Fibroblast of lung (primary cell): ENCODE results near the gene FAM184B.

Experiments
- EZH2 ChIP-seq: IDR thresholded peaks from 2 replicates; pipeline ENCODE4 v1.5.1; 2012; ENCODE audit warnings: low read length, control low read depth, mild to moderate bottlenecking; ENCODE audit errors: missing control alignments
- TF ChIP-seq, protein P1 (sequence below), 2 donors: IDR thresholded peaks in 1 of 2; conservative IDR thresholded peaks in 1 of 2; 1 replicate in 1 of 2; 2 replicates in 1 of 2; pipeline ENCODE4 v1.5.1; 2011 to 2012; ENCODE audit warnings: low read length in 2 of 2, control low read depth in 1 of 2, inconsistent platforms in 1 of 2, low read depth in 1 of 2, mild to moderate bottlenecking in 1 of 2

DNA sequence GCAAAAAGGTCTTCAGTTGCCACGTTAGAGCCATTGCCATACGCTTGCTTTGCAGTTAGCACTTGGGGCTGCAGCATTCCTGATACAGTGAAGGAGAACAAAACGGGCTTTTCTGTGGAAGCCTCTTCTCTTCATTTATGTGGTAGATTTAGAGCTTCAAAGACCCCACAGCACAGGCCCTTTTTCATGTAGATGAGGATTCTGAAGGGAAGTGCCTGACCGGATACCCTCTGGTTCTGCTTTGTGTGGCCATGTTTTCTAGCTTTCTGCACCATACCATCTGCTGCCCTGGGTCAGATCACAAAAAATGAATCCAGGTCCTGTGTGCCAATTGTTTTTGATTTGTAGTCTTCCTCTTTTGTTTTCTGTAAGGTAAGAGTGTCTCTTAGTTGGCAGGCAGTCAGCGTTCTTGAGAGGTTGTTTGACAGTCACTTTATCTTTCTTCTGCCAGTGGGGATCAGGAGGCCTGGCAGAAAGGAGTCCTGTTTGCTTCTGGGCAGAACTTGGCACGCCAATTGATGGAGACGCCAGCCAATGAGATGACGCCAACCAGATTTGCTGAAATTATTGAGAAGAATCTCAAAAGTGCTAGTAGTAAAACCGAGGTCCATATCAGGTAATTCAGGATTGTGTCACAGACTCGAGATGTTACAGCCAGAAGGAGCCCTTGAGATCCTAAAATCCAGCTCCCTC, 196.8 kb downstream of the FAM184B start:
- TF ChIP-seq EZH2, result no peak
- TF ChIP-seq, protein P1, sequence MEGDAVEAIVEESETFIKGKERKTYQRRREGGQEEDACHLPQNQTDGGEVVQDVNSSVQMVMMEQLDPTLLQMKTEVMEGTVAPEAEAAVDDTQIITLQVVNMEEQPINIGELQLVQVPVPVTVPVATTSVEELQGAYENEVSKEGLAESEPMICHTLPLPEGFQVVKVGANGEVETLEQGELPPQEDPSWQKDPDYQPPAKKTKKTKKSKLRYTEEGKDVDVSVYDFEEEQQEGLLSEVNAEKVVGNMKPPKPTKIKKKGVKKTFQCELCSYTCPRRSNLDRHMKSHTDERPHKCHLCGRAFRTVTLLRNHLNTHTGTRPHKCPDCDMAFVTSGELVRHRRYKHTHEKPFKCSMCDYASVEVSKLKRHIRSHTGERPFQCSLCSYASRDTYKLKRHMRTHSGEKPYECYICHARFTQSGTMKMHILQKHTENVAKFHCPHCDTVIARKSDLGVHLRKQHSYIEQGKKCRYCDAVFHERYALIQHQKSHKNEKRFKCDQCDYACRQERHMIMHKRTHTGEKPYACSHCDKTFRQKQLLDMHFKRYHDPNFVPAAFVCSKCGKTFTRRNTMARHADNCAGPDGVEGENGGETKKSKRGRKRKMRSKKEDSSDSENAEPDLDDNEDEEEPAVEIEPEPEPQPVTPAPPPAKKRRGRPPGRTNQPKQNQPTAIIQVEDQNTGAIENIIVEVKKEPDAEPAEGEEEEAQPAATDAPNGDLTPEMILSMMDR (conservative IDR thresholded peaks at IDR 0.05 in 1 of 2, IDR thresholded peaks at IDR 0.05 in 1 of 2; ENCODE audit: low read depth in 1 of 2, low read length in 2 of 2), result no peak
